ENCODE results near the gene TMBIM6.
"Not testable (repeated sequence)": the region's sequence is repeated elsewhere in the genome, so short reads cannot be mapped to it uniquely, and the experiment has no call there.

TMBIM6 gene

DNA sequence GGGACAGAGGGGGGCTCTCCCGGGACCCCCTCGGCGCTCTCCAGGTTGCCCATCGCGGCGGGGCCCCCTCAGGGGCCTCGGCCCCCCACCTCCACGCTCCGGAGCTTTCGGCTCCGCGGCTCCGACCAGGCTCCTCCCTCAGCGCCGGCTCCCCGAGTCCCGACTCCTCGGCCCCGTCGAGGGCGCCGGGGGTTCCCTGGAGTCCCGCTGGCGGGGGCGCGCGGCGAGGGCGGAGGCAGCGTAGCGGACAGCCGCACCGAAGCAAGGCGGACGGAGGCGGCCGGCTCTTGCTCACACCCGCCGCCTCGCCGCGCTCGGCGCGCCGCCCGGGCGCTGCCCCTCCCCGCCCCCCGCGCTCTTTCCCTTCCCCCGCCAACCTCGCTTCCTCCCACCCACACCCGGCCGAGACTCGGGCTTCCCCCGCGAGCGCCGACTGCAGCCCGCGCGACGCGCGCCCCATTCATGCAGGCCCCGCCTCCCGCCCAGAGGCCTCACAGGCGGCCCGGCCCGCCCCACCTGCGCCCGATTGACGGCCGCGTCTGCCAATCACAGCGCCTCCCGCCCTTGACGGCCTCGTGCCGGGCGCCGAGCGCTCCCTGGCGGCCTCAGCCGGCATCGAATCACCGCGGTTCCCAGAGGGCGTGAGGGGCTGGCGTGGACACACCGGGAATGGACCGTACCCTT is 34.1 kb upstream of the TMBIM6 start, which contains the start of gene FMNL3:
FMNL3 (minus strand) TSS at position 278 of the 684 bp plus-strand sequence; CDS start at position 53, 225 bp downstream.
- H3K4me3 Mint-ChIP-seq = peak within 1 kb of the TSS; percentile 94
- peak; percentile 99 to 100 (median 99) for DNase-seq
- H3K36me3 Mint-ChIP-seq (ENCODE audit: insufficient read depth) = peaks cover 5% of the 10 kb centered on the region
- H3K27ac Mint-ChIP-seq = peak within 1 kb of the TSS; percentile 83 to 88
- H3K9me3 Mint-ChIP-seq = no peaks in the 10 kb centered on the region
- peaks cover 41 to 46% of the 10 kb centered on the region in 2 donors for H3K4me1 Mint-ChIP-seq (ENCODE audit: low read depth in 2 of 2)
- H3K27me3 Mint-ChIP-seq = peaks cover 0 to 14% of the 10 kb centered on the region in 2 donors
- ATAC-seq (replicated peaks) = peak; percentile 93

DNA sequence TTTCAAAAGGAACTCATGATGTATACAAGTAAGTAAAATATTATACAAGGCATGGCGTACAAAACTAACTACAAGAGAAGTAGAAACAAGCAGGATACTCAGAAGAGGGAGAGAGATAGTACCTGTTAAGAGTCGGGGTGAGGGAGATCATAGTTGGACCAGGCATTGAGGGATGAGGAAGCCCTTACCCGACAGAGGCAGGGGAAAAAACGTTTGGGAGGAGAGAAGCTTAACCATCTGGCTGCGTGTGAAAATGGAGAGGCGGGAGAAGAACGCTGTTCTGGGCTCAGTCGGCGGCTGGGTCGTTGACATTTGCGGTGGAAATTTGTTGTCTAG is 33.6 kb upstream of the TMBIM6 start:
- ATAC-seq (replicated peaks) (no peak), DNase-seq (peak in 1 of 3 experiments; percentile 11)
- Mint-ChIP-seq H3K4me3 (peak overlapping the region; percentile 94), H3K27me3 (peaks cover 4 to 19% of the 10 kb centered on the region in 2 donors), H3K4me1 (ENCODE audit: low read depth in 2 of 2) (peaks cover 38 to 41% of the 10 kb centered on the region in 2 donors), H3K36me3 (ENCODE audit: insufficient read depth) (peaks cover 5% of the 10 kb centered on the region), H3K9me3 (no peaks in the 10 kb centered on the region), H3K27ac (peak overlapping the region; percentile 49 to 83)

GRCh38 chr12:49708851-49709250 is 32.5 kb upstream of the TMBIM6 start:
- Mint-ChIP-seq H3K4me1 (ENCODE audit: low read depth in 2 of 2) (peaks cover 27 to 30% of the 10 kb centered on the region in 2 donors), H3K9me3 (no peaks in the 10 kb centered on the region), H3K36me3 (ENCODE audit: insufficient read depth) (peaks cover 5% of the 10 kb centered on the region), H3K4me3 (no peak overlapping the region), H3K27me3 (peaks cover 14 to 29% of the 10 kb centered on the region in 2 donors), H3K27ac (no peak overlapping the region)
- ATAC-seq (replicated peaks) (no peak), DNase-seq (no peak)

- not testable (repeated sequence) for H3K27ac Mint-ChIP-seq; H3K36me3 Mint-ChIP-seq (ENCODE audit: insufficient read depth); ATAC-seq (replicated peaks); DNase-seq; H3K4me1 Mint-ChIP-seq (ENCODE audit: low read depth in 2 of 2); H3K9me3 Mint-ChIP-seq; H3K4me3 Mint-ChIP-seq
- peaks cover 25 to 36% of the 10 kb centered on the region in 2 donors for H3K27me3 Mint-ChIP-seq
Measured at GRCh38 chr12:49713952-49714351, 27.4 kb upstream of the TMBIM6 start.

DNA sequence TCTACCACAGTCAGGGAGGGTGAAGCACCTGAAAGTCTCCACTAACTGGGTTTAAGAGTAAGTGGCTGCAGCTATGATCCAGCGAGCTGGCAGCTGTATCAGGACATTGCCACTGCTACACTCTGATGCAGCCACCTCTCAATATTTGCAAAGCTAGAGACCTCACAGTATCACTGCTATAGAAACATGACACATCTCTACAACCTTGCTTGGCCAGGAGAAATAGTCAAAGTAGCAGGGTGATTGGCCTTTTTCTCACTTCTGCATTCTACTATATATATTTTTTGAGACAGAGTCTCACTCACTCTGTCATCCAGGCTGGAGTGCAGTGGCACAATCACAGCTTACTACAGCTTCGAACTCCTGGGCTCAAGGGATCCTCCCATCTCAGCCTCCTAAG is 24.8 kb upstream of the TMBIM6 start:
- Mint-ChIP-seq H3K36me3 (ENCODE audit: insufficient read depth) (peaks cover 2% of the 10 kb centered on the region), H3K9me3 (no peaks in the 10 kb centered on the region), H3K27ac (no peak overlapping the region), H3K27me3 (peaks cover 25 to 28% of the 10 kb centered on the region in 2 donors), H3K4me3 (no peak overlapping the region), H3K4me1 (ENCODE audit: low read depth in 2 of 2) (no peaks in the 10 kb centered on the region)
- ATAC-seq (replicated peaks) (no peak), DNase-seq (no peak)

GRCh38 chr12:49717800-49718199 is 23.6 kb upstream of the TMBIM6 start:
- Mint-ChIP-seq H3K27ac (peak overlapping the region in 1 of 2 donors; percentile 36), H3K27me3 (peaks cover 17 to 21% of the 10 kb centered on the region in 2 donors)
- not testable (repeated sequence) for H3K4me1 Mint-ChIP-seq (ENCODE audit: low read depth in 2 of 2); ATAC-seq (replicated peaks); DNase-seq; H3K9me3 Mint-ChIP-seq; H3K36me3 Mint-ChIP-seq (ENCODE audit: insufficient read depth); H3K4me3 Mint-ChIP-seq

- Mint-ChIP-seq H3K27me3 (peaks cover 18 to 19% of the 10 kb centered on the region in 2 donors), H3K4me3 (no peak overlapping the region), H3K4me1 (ENCODE audit: low read depth in 2 of 2) (no peaks in the 10 kb centered on the region), H3K9me3 (no peaks in the 10 kb centered on the region), H3K36me3 (ENCODE audit: insufficient read depth) (peaks cover 2% of the 10 kb centered on the region), H3K27ac (no peak overlapping the region)
- DNase-seq (no peak), ATAC-seq (replicated peaks) (peak; percentile 40)
Measured at GRCh38 chr12:49720214-49720613, 21.1 kb upstream of the TMBIM6 start.

DNA sequence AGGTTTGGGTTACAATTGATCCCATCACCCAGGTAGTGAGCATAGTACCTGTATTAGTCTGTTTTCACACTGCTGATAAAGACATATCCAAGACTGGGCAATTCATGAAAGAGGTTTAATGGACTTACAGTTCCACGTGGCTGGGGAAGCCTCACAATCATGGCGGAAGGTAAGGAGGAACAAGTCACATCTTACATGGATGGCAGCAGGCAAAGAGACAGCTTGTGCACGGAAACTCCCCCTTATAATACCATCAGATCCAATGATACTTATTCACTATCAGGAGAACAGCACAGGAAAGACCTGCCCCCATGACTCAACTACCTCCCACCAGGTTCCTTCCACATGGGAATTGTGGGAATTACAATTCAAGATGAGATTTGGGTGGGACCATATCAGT is 20.0 kb upstream of the TMBIM6 start:
- DNase-seq; ATAC-seq (replicated peaks); H3K4me1 Mint-ChIP-seq (ENCODE audit: low read depth in 2 of 2); H3K9me3 Mint-ChIP-seq; H3K27ac Mint-ChIP-seq; H3K36me3 Mint-ChIP-seq (ENCODE audit: insufficient read depth); H3K4me3 Mint-ChIP-seq: not testable (repeated sequence)
- H3K27me3 Mint-ChIP-seq = peaks cover 16 to 17% of the 10 kb centered on the region in 2 donors

DNA sequence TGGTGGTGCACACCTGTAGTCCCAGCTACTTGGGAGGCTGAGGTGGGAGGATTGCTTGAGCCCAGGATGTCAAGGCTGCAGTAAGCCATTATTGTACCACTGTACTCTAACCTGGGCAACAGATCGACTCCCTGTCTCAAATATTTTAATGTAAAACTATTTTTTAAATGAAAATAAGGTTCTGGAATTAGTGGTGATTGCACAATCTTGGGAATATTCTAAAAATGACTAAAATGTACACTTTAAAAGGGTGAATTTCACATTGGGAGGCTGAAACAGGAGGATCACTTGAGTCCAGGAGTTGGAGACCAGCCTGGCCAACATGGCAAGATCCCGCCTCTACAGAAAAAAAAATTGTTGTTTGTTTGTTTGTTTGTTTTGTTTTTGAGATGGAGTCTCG is 12.9 kb upstream of the TMBIM6 start:
- Mint-ChIP-seq H3K4me1 (ENCODE audit: low read depth in 2 of 2) (no peaks in the 10 kb centered on the region), H3K27ac (no peak overlapping the region), H3K4me3 (no peak overlapping the region), H3K36me3 (ENCODE audit: insufficient read depth) (no peaks in the 10 kb centered on the region), H3K9me3 (no peaks in the 10 kb centered on the region), H3K27me3 (peaks cover 20 to 25% of the 10 kb centered on the region in 2 donors)
- DNase-seq (no peak), ATAC-seq (replicated peaks) (no peak)

DNA sequence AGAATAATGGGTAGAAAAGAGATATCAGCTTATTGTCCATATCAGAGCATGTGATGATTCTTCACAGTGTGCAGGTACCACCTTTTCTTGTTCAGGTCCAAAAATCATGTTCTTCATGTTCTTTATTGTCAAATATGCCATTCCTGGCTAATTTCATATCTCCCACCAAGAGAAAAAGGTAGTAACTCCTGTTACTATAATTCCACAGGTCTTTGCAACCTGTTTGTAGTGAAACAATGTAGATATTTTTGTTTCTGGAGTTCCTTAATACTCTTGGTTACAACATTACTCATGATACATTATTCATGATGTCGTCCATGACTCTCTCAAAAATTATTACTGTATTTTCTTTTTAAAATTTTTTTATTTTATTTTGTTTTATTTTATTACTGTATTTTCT is 11.3 kb upstream of the TMBIM6 start:
- Mint-ChIP-seq H3K27me3 (peaks cover 10 to 16% of the 10 kb centered on the region in 2 donors), H3K27ac (no peak overlapping the region), H3K4me1 (ENCODE audit: low read depth in 2 of 2) (peaks cover 0 to 3% of the 10 kb centered on the region in 2 donors), H3K36me3 (ENCODE audit: insufficient read depth) (no peaks in the 10 kb centered on the region), H3K4me3 (no peak overlapping the region), H3K9me3 (peaks cover 0 to 4% of the 10 kb centered on the region in 2 donors)
- DNase-seq (no peak), ATAC-seq (replicated peaks) (no peak)

GRCh38 chr12:49730568-49731101 is 10.7 kb upstream of the TMBIM6 start:
- H3K4me3 Mint-ChIP-seq = no peak overlapping the region
- no peaks in the 10 kb centered on the region for H3K36me3 Mint-ChIP-seq (ENCODE audit: insufficient read depth)
- peaks cover 16 to 18% of the 10 kb centered on the region in 2 donors for H3K27me3 Mint-ChIP-seq
- peaks cover 1 to 5% of the 10 kb centered on the region in 2 donors for H3K9me3 Mint-ChIP-seq
- peaks cover 0 to 6% of the 10 kb centered on the region in 2 donors for H3K4me1 Mint-ChIP-seq (ENCODE audit: low read depth in 2 of 2)
- ATAC-seq (replicated peaks) = no peak
- no peak for DNase-seq
- H3K27ac Mint-ChIP-seq = no peak overlapping the region

DNA sequence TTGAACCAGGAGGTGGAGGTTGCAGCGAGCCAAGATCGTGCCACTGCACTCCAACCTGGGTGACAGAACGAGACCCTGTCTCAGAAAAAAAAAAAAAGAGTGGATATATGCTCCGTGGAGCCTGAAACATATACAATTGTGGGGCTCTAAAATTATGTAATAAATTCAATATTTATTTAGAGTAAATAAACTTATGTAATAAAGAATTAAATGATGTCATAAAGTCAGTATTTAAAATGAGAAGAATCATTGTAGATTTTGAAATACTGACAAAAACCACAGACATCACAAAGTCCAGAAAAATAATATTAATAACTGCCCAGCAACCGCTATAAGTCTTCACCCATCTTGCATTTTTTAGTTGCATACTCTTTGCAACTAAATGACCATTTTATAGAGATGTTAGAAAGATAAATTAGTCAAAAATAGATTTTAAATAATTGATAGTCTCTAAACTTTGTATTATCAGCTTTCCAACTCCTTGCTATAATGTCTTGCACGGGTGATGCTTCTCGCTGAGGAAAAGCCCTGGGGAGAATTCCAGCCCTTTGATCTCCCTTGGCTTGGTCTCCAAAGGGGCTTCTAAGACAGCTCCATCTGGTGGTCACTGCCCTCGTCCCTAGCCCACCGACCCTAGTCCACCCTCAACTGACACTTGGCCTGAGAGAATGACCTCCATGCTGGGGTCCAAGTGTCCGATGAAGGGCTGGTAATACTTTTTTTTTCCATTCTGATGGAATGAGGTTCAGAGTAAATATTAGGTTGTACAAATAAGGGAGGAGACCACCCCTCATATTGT is 7.9 kb upstream of the TMBIM6 start:
- Mint-ChIP-seq H3K4me3 (no peak overlapping the region), H3K36me3 (ENCODE audit: insufficient read depth) (no peaks in the 10 kb centered on the region), H3K27ac (no peak overlapping the region), H3K9me3 (peaks cover 1 to 5% of the 10 kb centered on the region in 2 donors), H3K4me1 (ENCODE audit: low read depth in 2 of 2) (peaks cover 0 to 6% of the 10 kb centered on the region in 2 donors), H3K27me3 (peaks cover 10% of the 10 kb centered on the region in 2 donors)
- ATAC-seq (replicated peaks) = no peak
- DNase-seq = no peak

- not testable (repeated sequence) for H3K4me1 Mint-ChIP-seq (ENCODE audit: low read depth in 2 of 2); DNase-seq; H3K36me3 Mint-ChIP-seq (ENCODE audit: insufficient read depth); H3K9me3 Mint-ChIP-seq; ATAC-seq (replicated peaks)
- Mint-ChIP-seq H3K27ac (peak overlapping the region in 1 of 2 donors; percentile 29), H3K4me3 (peak overlapping the region in 1 of 2 donors; percentile 14), H3K27me3 (peaks cover 10% of the 10 kb centered on the region in 2 donors)
Measured at GRCh38 chr12:49734900-49735299, 6.5 kb upstream of the TMBIM6 start.
